Vagina (tissue), 2 donors: ENCODE measurements around the gene MXRA7.

Source experiments
- CTCF ChIP-seq, 3 experiments: fragments of 450-650 bp in 2 of 3; fragments of 200-600 bp in 1 of 3; sonication (generic) in 1 of 3; IDR thresholded peaks; one replicate each; pipeline ENCODE4 v1.5.1; 2017 to 2019; ENCODE audit warnings: antibody characterized with exemption in 3 of 3, mild to moderate bottlenecking in 2 of 3, moderate library complexity in 2 of 3
- POLR2AphosphoS5 ChIP-seq, 2 donors: sonication (generic); formaldehyde crosslinking; IDR thresholded peaks; one replicate each; pipeline ENCODE4 v1.9.0; 2017; ENCODE audit warnings: antibody characterized with exemption in 2 of 2, mild to moderate bottlenecking in 2 of 2, low read depth in 1 of 2; ENCODE audit not compliant: insufficient read depth in 1 of 2

- TF ChIP-seq CTCF (IDR thresholded peaks at IDR 0.05) (no peak), POLR2AphosphoS5 (IDR thresholded peaks at IDR 0.05; ENCODE audit: insufficient read depth in 1 of 2, low read depth in 1 of 2) (no peak)
These were observed 72.5 kb downstream of the MXRA7 start for GRCh38 chr17:76638263-76638662.
